HG02970 (cell line): ENCODE data around the gene RPS27L.
"Not testable (repeated sequence)": the region's sequence is repeated elsewhere in the genome, so short reads cannot be mapped to it uniquely, and the experiment has no call there.

ENCODE experiments used
- ATAC-seq: cut with Tn5 transposase; IDR thresholded peaks from one replicate; pipeline ENCODE4 v1.9.1; 2021; ENCODE audit warnings: mild to moderate bottlenecking, moderate library complexity, moderate number of reproducible peaks; ENCODE audit not compliant: unreplicated experiment, low FRiP score

The RPS27L gene

GRCh38 chr15:63104727-63105126, 52.5 kb downstream of the RPS27L start:
- no peak for ATAC-seq

- no peak for ATAC-seq
Measured at GRCh38 chr15:63103416-63103815, 53.9 kb downstream of the RPS27L start.

GRCh38 chr15:63099581-63099980, 57.7 kb downstream of the RPS27L start:
- ATAC-seq: not testable (repeated sequence)

DNA sequence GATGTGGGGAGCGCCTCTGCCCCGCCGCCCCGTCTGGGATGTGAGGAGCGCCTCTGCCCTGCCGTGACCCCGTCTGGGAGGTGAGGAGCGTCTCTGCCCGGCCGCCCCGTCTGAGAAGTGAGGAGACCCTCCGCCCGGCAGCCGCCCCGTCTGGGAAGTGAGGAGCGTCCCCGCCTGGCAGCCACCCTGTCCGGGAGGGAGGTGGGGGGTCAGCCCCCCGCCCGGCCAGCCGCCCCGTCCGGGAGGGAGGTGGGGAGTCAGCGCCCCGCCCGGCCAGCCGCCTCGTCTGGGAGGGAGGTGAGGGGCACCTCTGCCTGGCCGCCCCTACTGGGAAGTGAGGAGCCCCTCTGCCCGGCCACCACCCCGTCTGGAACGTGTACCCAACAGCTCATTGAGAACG, 58.4 kb downstream of the RPS27L start:
- ATAC-seq: not testable (repeated sequence)
